IgD-negative memory B cell (primary cell): ENCODE measurements around the gene AVPR1B. TPM values are rescaled to one million over a fixed set of nuclear protein-coding genes. Genes with fewer than 3 reads are reported as not detected.
A peak's percentile ranks its signal among the peaks of the same experiment; 100 is the strongest.

Experiments
- H3K27ac Mint-ChIP-seq, 3 donors: one replicate each; pipeline ENCODE4 v1.8.0; 2020 to 2022; ENCODE audit warnings: mild to moderate bottlenecking in 3 of 3, mixed read lengths in 3 of 3, moderate library complexity in 1 of 3
- H3K27me3 Mint-ChIP-seq: one replicate; pipeline ENCODE4 v1.8.0; 2021; ENCODE audit warnings: mixed read lengths
- H3K36me3 Mint-ChIP-seq: one replicate; pipeline ENCODE4 v1.8.0; 2020; ENCODE audit warnings: mild to moderate bottlenecking, mixed read lengths
- H3K4me1 Mint-ChIP-seq, 3 donors: one replicate each; pipeline ENCODE4 v1.8.0; 2020 to 2022; ENCODE audit warnings: mixed read lengths in 3 of 3, mild to moderate bottlenecking in 1 of 3
- H3K4me3 Mint-ChIP-seq, 4 donors: one replicate each; pipeline ENCODE4 v1.8.0; 2020 to 2022; ENCODE audit warnings: mild to moderate bottlenecking in 4 of 4, mixed read lengths in 4 of 4, moderate library complexity in 3 of 4
- H3K9me3 Mint-ChIP-seq, 3 donors: one replicate each; pipeline ENCODE4 v1.8.0; 2020 to 2021; ENCODE audit warnings: mixed read lengths in 3 of 3, mild to moderate bottlenecking in 1 of 3
- polyA plus RNA-seq: library from polyadenylated mRNA; unstranded; fragments of 300-500 nt; fragmentation: Illumina TruSeq; gene quantifications from one replicate; pipeline ENCODE4 v1.2.3, GENCODE V29; 2021

AVPR1B gene
- polyA plus RNA-seq, 1 donor from 2014 or later: not detected

GRCh38 chr1:206106328-206107167, 10.6 kb downstream of the AVPR1B start:
- Mint-ChIP-seq H3K36me3 (peaks cover 1% of the 10 kb centered on the region), H3K4me3 (no peak overlapping the region), H3K4me1 (peaks cover 16 to 21% (median 17%) of the 10 kb centered on the region in 3 donors), H3K27me3 (no peaks in the 10 kb centered on the region), H3K9me3 (no peaks in the 10 kb centered on the region), H3K27ac (no peak overlapping the region)

- no peaks in the 10 kb centered on the region for H3K27me3 Mint-ChIP-seq
- no peak overlapping the region for H3K27ac Mint-ChIP-seq
- peaks cover 17 to 21% (median 19%) of the 10 kb centered on the region in 3 donors for H3K4me1 Mint-ChIP-seq
- no peak overlapping the region for H3K4me3 Mint-ChIP-seq
- no peaks in the 10 kb centered on the region for H3K9me3 Mint-ChIP-seq
- peaks cover 1% of the 10 kb centered on the region for H3K36me3 Mint-ChIP-seq
These were observed 11.7 kb downstream of the AVPR1B start for GRCh38 chr1:206105464-206105995.

GRCh38 chr1:206103979-206104378, 13.2 kb downstream of the AVPR1B start:
- no peaks in the 10 kb centered on the region for H3K9me3 Mint-ChIP-seq
- peaks cover 1% of the 10 kb centered on the region for H3K36me3 Mint-ChIP-seq
- H3K27me3 Mint-ChIP-seq: no peaks in the 10 kb centered on the region
- H3K27ac Mint-ChIP-seq: peak overlapping the region in 1 of 3 donors; percentile 12
- H3K4me1 Mint-ChIP-seq: peaks cover 17 to 21% (median 19%) of the 10 kb centered on the region in 3 donors
- H3K4me3 Mint-ChIP-seq: no peak overlapping the region

- H3K4me1 Mint-ChIP-seq: peaks cover 17 to 21% (median 19%) of the 10 kb centered on the region in 3 donors
- peak overlapping the region in 1 of 4 donors; percentile 33 for H3K4me3 Mint-ChIP-seq
- no peaks in the 10 kb centered on the region for H3K27me3 Mint-ChIP-seq
- H3K36me3 Mint-ChIP-seq: peaks cover 1% of the 10 kb centered on the region
- H3K27ac Mint-ChIP-seq: peak overlapping the region in 2 of 3 donors; percentile 33 to 38
- no peaks in the 10 kb centered on the region for H3K9me3 Mint-ChIP-seq
These were observed 14.8 kb downstream of the AVPR1B start for GRCh38 chr1:206102292-206102936.

- peaks cover 17 to 19% (median 17%) of the 10 kb centered on the region in 3 donors for H3K4me1 Mint-ChIP-seq
- no peaks in the 10 kb centered on the region for H3K9me3 Mint-ChIP-seq
- H3K27me3 Mint-ChIP-seq: no peaks in the 10 kb centered on the region
- H3K36me3 Mint-ChIP-seq: peaks cover 1% of the 10 kb centered on the region
- no peak overlapping the region for H3K4me3 Mint-ChIP-seq
- peak overlapping the region in 1 of 3 donors; percentile 55 for H3K27ac Mint-ChIP-seq
These were observed 15.7 kb downstream of the AVPR1B start for GRCh38 chr1:206101351-206102045.

GRCh38 chr1:206100226-206100815, 16.9 kb downstream of the AVPR1B start:
- Mint-ChIP-seq H3K4me3 (no peak overlapping the region), H3K27me3 (no peaks in the 10 kb centered on the region), H3K4me1 (peaks cover 12 to 16% (median 13%) of the 10 kb centered on the region in 3 donors), H3K9me3 (no peaks in the 10 kb centered on the region), H3K36me3 (peaks cover 1% of the 10 kb centered on the region), H3K27ac (no peak overlapping the region)

GRCh38 chr1:206098242-206098919, 18.8 kb downstream of the AVPR1B start:
- peaks cover 3% of the 10 kb centered on the region for H3K36me3 Mint-ChIP-seq
- no peak overlapping the region for H3K27ac Mint-ChIP-seq
- no peak overlapping the region for H3K4me3 Mint-ChIP-seq
- H3K9me3 Mint-ChIP-seq: no peaks in the 10 kb centered on the region
- H3K4me1 Mint-ChIP-seq: peaks cover 9 to 11% (median 11%) of the 10 kb centered on the region in 3 donors
- H3K27me3 Mint-ChIP-seq: no peaks in the 10 kb centered on the region

GRCh38 chr1:206097381-206097780, 19.8 kb downstream of the AVPR1B start:
- H3K4me3 Mint-ChIP-seq: no peak overlapping the region
- H3K27me3 Mint-ChIP-seq: no peaks in the 10 kb centered on the region
- H3K36me3 Mint-ChIP-seq: peaks cover 3% of the 10 kb centered on the region
- no peaks in the 10 kb centered on the region for H3K9me3 Mint-ChIP-seq
- H3K27ac Mint-ChIP-seq: peak overlapping the region in 1 of 3 donors; percentile 53
- peaks cover 6 to 9% (median 6%) of the 10 kb centered on the region in 3 donors for H3K4me1 Mint-ChIP-seq

GRCh38 chr1:206094024-206094423, 23.2 kb downstream of the AVPR1B start:
- no peak overlapping the region for H3K4me3 Mint-ChIP-seq
- H3K27ac Mint-ChIP-seq: no peak overlapping the region
- H3K27me3 Mint-ChIP-seq: no peaks in the 10 kb centered on the region
- no peaks in the 10 kb centered on the region for H3K9me3 Mint-ChIP-seq
- H3K36me3 Mint-ChIP-seq: peaks cover 2% of the 10 kb centered on the region
- H3K4me1 Mint-ChIP-seq: peaks cover 0 to 5% (median 2%) of the 10 kb centered on the region in 3 donors

- peaks cover 0 to 5% (median 2%) of the 10 kb centered on the region in 3 donors for H3K4me1 Mint-ChIP-seq
- H3K27ac Mint-ChIP-seq: no peak overlapping the region
- H3K27me3 Mint-ChIP-seq: no peaks in the 10 kb centered on the region
These were observed 27.8 kb downstream of the AVPR1B start for GRCh38 chr1:206089341-206089740.

GRCh38 chr1:206087091-206087490, 30.1 kb downstream of the AVPR1B start:
- Mint-ChIP-seq H3K4me3 (no peak overlapping the region), H3K4me1 (peaks cover 5 to 13% (median 9%) of the 10 kb centered on the region in 3 donors), H3K9me3 (no peaks in the 10 kb centered on the region), H3K27me3 (no peaks in the 10 kb centered on the region), H3K36me3 (no peaks in the 10 kb centered on the region), H3K27ac (no peak overlapping the region)

More at GRCh38 chr1:206089341-206089740, 27.8 kb downstream of the AVPR1B start:
- Mint-ChIP-seq H3K4me3 (no peak overlapping the region), H3K9me3 (no peaks in the 10 kb centered on the region), H3K36me3 (no peaks in the 10 kb centered on the region)

GRCh38 chr1:206083750-206084149, 33.4 kb downstream of the AVPR1B start:
- Mint-ChIP-seq H3K27ac (no peak overlapping the region), H3K9me3 (no peaks in the 10 kb centered on the region), H3K4me3 (no peak overlapping the region), H3K36me3 (no peaks in the 10 kb centered on the region), H3K4me1 (peaks cover 8 to 16% (median 10%) of the 10 kb centered on the region in 3 donors), H3K27me3 (no peaks in the 10 kb centered on the region)

- Mint-ChIP-seq H3K27ac (no peak overlapping the region), H3K4me1 (peaks cover 8 to 16% (median 10%) of the 10 kb centered on the region in 3 donors), H3K4me3 (no peak overlapping the region), H3K9me3 (no peaks in the 10 kb centered on the region), H3K36me3 (no peaks in the 10 kb centered on the region), H3K27me3 (no peaks in the 10 kb centered on the region)
These were observed 34.1 kb downstream of the AVPR1B start for GRCh38 chr1:206082831-206083695.
